HepG2 (cell line): ENCODE results near the gene ARVCF. TPM values are rescaled to one million over a fixed set of nuclear protein-coding genes. Genes with fewer than 3 reads are reported as not detected.
A peak's percentile ranks its signal among the peaks of the same experiment; 100 is the strongest.

ENCODE experiments used
- AGO2 ChIP-seq: fragments of 200-400 bp; formaldehyde crosslinking; optimal IDR thresholded peaks from 2 replicates; pipeline ENCODE3; 2017; ENCODE audit warnings: mild to moderate bottlenecking, low read depth, low read length, moderate library complexity
- BHLHE40 ChIP-seq: IDR thresholded peaks from 2 replicates; pipeline ENCODE4 v1.6.1; 2011; ENCODE audit warnings: low read length, improper control_type of control experiment
- CCDC6 ChIP-seq: sonication (generic); formaldehyde crosslinking; IDR thresholded peaks from 2 replicates; pipeline ENCODE4 v1.8.1; 2022; ENCODE audit warnings: mild to moderate bottlenecking, missing genetic modification reagents, moderate library complexity
- FOSL2 ChIP-seq: sonication (generic); formaldehyde crosslinking; IDR thresholded peaks from 2 replicates; pipeline ENCODE4 v1.4.0; 2020; ENCODE audit warnings: missing genetic modification reagents
- HDAC2 ChIP-seq: sonication (generic); formaldehyde crosslinking; IDR thresholded peaks from 2 replicates; pipeline ENCODE4 v1.4.0; 2020; ENCODE audit warnings: missing genetic modification reagents
- HOXD1 ChIP-seq: sonication (generic); formaldehyde crosslinking; IDR thresholded peaks from 2 replicates; pipeline ENCODE4 v1.5.0; 2020; ENCODE audit warnings: missing genetic modification reagents
- IRF9 ChIP-seq: sonication (generic); formaldehyde crosslinking; IDR thresholded peaks from 2 replicates; pipeline ENCODE4 v1.8.0; 2022; ENCODE audit warnings: missing genetic modification reagents, mild to moderate bottlenecking, borderline replicate concordance
- ISL2 ChIP-seq: sonication (generic); formaldehyde crosslinking; IDR thresholded peaks from 2 replicates; pipeline ENCODE4 v1.5.0; 2020; ENCODE audit warnings: missing genetic modification reagents
- MTA1 ChIP-seq: sonication (generic); formaldehyde crosslinking; IDR thresholded peaks from 2 replicates; pipeline ENCODE4 v1.4.0; 2020; ENCODE audit warnings: missing genetic modification reagents, mild to moderate bottlenecking, borderline replicate concordance
- PHF8 ChIP-seq: sonication (generic); formaldehyde crosslinking; IDR thresholded peaks from 2 replicates; pipeline ENCODE4 v1.5.0; 2020; ENCODE audit warnings: missing genetic modification reagents
- POLR2A ChIP-seq, 2 experiments: IDR thresholded peaks; 2 replicates each; pipeline ENCODE4 v1.6.1; 2011; ENCODE audit warnings: low read depth in 2 of 2, low read length in 2 of 2, mild to moderate bottlenecking in 1 of 2, moderate library complexity in 1 of 2; ENCODE audit not compliant: insufficient read depth in 1 of 2
- SP4 ChIP-seq: sonication (generic); formaldehyde crosslinking; IDR thresholded peaks from 2 replicates; pipeline ENCODE4 v1.8.1; 2023; ENCODE audit warnings: mild to moderate bottlenecking, missing genetic modification reagents
- TAF1 ChIP-seq: sonication (generic); formaldehyde crosslinking; IDR thresholded peaks from 2 replicates; pipeline ENCODE4 v1.4.0; 2020; ENCODE audit warnings: missing genetic modification reagents
- ZFP82 ChIP-seq: sonication (generic); formaldehyde crosslinking; IDR thresholded peaks from 2 replicates; pipeline ENCODE4 v1.5.1; 2020; ENCODE audit warnings: mild to moderate bottlenecking, missing genetic modification reagents, borderline replicate concordance
- ZFP91 ChIP-seq: sonication (generic); formaldehyde crosslinking; IDR thresholded peaks from 2 replicates; pipeline ENCODE4 v1.9.0; 2022; ENCODE audit warnings: missing genetic modification reagents, mild to moderate bottlenecking, borderline replicate concordance
- ZNF18 ChIP-seq: sonication (generic); formaldehyde crosslinking; IDR thresholded peaks from 2 replicates; pipeline ENCODE4 v1.8.0; 2022; ENCODE audit warnings: mild to moderate bottlenecking, missing genetic modification reagents; ENCODE audit not compliant: insufficient replicate concordance
- ZNF776 ChIP-seq: sonication (generic); formaldehyde crosslinking; IDR thresholded peaks from 2 replicates; pipeline ENCODE4 v1.4.0; 2020; ENCODE audit warnings: mild to moderate bottlenecking, missing genetic modification reagents
- polyA plus RNA-seq, 8 experiments: library from polyadenylated mRNA; depleted of rRNA in 3 of 8; stranded (reverse) in 7 of 8; unstranded in 1 of 8; fragments of >200 nt; fragmentation: Illumina TruSeq in 4 of 8; extraction: Trizol in 4 of 8; gene quantifications; 2 replicates each; pipeline versions ENCODE4 v1.2.1 to v1.2.3, GENCODE V29; 2011 to 2016; ENCODE audit warnings: low read depth in 4 of 8, missing spikeins in 1 of 8, mixed read lengths in 1 of 8; ENCODE audit not compliant: insufficient read depth in 1 of 8
- total RNA-seq, 5 experiments: library from RNA; depleted of rRNA; stranded (reverse); fragments of >200 nt; fragmentation: Illumina TruSeq; extraction: Trizol; gene quantifications; 2 replicates each; pipeline ENCODE4 v1.2.3, GENCODE V29; 2016; ENCODE audit warnings: low read depth in 1 of 5
- TF ChIP-seq, protein P1 (sequence below): sonication (generic); formaldehyde crosslinking; IDR thresholded peaks from 2 replicates; pipeline ENCODE4 v1.8.1; 2023; ENCODE audit warnings: mild to moderate bottlenecking, moderate library complexity, missing genetic modification reagents

ARVCF gene
- total and polyA plus RNA-seq, 2 of the 13 experiments (the other 11 are each of a cell fraction or from before 2014, with no cell fraction given), result 16.4 to 17.7 TPM

DNA sequence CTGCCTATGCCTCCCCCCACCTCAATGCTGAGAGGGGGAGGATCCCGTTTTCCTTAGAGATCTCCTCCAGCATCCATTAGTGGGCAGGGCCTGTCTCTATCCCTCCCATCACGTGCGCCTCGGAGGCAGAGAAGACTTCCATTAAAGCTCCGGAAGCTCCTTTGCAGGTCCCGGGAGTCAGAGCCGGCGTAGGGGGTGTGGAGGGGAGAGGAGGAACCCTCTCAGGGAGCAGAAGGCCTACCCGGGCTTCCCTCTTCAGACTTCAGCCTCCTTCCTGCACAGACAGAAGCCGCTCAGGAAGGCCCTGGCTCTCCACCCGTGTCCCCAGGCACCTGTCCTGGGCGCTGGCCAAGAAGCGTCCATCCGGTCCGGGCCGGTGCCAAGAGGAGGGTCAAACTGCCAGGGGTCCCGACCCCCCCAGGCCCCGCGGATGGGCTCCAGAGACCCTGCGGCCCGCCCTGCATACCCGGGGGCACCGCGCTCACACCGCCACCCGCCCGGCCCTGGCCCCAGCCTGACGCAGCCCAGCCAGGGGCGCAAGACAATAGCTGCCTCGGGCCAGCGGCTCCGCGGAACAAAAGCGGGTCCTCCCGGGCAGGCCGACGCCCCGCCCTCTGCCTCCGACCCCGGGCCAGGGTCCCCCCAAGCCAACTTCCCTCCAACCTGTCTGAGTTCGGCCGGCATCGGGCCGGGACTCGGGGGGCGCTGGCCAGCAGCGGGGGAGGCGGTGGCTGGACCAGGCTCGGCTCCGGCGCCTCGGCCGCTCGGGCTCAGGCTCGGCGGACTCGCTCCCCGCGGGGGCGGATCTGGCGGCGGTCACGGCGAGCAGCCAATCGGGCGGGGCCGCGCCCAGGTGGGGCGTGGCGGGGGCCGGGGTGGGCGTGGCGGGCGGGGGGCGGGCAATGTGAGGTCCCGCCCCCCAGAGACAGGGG lies 29.9 kb downstream of the ARVCF start (continued):
- TF ChIP-seq, protein P1, sequence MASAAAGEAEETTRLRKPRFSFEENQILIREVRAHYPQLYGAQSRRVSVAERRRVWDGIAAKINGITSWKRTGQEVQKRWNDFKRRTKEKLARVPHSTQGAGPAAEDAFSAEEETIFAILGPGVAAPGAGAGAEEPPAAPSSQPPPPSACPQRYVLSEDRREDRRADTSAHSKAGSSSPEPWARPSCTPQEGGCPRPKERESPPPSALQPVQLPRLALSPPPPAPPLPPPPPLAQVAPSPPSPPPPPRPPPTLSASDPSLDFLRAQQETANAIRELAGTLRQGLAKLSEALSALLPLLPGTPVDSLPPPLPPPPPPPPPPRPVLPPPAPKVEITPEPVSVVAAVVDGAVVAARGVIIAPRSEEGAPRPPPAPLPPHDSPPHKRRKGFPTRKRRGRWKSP (CRISPR knock-in tag), result no peak
- TF ChIP-seq MTA1 (CRISPR knock-in tag), result 0 out of 2 replicates have a peak, but pooled peaks have one; percentile 42
- TF ChIP-seq ZNF18 (CRISPR knock-in tag), result no peak
- no peak for TF ChIP-seq FOSL2 (CRISPR knock-in tag)
- no peak for TF ChIP-seq ZFP82 (CRISPR knock-in tag)
- no peak for TF ChIP-seq HOXD1 (CRISPR knock-in tag)
- peak; percentile 52; the same call in 1 of the 2 replicates for TF ChIP-seq BHLHE40
- TF ChIP-seq ZFP91, result peak; percentile 18; the same call in 1 of the 2 replicates
- TF ChIP-seq HDAC2 (CRISPR knock-in tag), result no peak
- TF ChIP-seq TAF1 (CRISPR knock-in tag), result peak; percentile 18; the same call in 1 of the 2 replicates
- TF ChIP-seq AGO2, result peak; percentile 86
- 0 out of 2 replicates have a peak, but pooled peaks have one; percentile 31 for TF ChIP-seq IRF9 (CRISPR knock-in tag)
- TF ChIP-seq ISL2 (CRISPR knock-in tag), result no peak; the same call in 1 of the 2 replicates
- TF ChIP-seq POLR2A (IDR thresholded peaks at IDR 0.05; ENCODE audit: insufficient read depth in 1 of 2, low read depth in 2 of 2, low read length in 2 of 2), result peak in 1 of 2 experiments; percentile 59; a peak in 1 of 4 replicates
- 0 out of 2 replicates have a peak, but pooled peaks have one; percentile 49 for TF ChIP-seq PHF8 (CRISPR knock-in tag)
- TF ChIP-seq CCDC6 (CRISPR knock-in tag), result 0 out of 2 replicates have a peak, but pooled peaks have one; percentile 37
- TF ChIP-seq ZNF776 (CRISPR knock-in tag), result no peak
- peak; percentile 52 for TF ChIP-seq SP4 (CRISPR knock-in tag)
